GM21390 (cell line): ENCODE data around the gene GRIFIN.

Source experiments
- ATAC-seq: cut with Tn5 transposase; IDR thresholded peaks from one replicate; pipeline ENCODE4 v1.9.1; 2021; ENCODE audit not compliant: unreplicated experiment

The GRIFIN gene

DNA sequence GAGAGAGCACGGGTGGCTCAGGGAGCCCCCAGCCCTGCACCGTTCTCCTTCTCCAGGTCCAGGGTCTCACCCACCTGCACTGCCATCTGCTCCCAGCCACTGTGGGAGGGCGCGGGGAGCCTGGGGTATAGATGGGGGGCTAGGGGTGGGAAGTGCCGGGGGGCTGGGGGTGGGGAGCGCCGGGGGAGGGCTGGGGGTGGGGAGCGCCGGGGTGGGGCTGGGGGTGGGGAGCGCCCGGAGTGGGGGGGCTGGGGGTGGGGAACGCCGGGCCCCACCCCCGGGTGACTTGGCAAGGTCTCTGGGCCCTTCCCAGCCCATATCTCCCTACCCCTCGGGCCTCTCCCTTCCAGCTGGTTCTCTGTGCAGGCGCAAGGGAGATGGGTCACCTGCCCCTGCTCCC, at the start of gene GRIFIN:
GRIFIN (minus strand) TSS at position 101 of the 400 bp plus-strand sequence; CDS start at position 86, 15 bp downstream.
- no peak for ATAC-seq

DNA sequence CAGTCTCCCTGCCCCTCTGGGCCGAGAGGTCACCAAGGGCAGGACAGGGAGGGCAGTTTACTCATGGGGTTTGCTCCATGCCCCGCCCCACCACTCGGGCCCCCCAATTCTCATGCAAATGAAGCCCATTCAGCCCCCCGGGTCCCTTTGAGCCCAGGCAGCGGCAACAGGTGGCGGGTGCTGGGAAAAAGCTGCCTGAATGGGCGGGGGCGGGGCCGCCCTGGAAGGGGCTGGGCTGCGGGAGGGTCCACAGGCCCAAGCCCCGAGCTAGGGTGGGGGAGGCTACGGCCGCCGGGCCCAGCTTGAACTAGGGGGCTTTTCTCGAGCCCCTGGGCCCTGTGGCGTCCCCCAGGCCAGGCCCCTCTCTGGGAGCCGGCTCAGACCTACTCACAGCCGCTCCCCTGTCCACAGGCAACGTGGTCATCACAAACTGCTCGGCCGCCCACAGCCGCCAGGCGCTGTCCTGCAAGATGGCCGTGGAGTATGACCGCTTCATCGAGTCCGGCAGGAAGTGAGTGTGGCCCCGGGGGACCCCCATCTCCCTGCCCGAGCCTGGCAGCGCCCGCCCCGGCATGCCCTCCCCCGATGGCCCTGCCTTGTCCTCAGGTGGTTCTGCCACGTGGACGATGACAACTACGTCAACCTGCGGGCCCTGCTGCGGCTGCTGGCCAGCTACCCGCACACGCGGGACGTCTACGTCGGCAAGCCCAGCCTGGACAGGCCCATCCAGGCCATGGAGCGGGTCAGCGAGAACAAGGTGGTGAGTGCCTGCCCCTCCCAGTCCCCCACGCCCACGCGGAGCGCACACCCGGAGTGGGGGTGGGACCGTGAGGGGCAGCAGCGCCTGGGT, 48.8 kb upstream of the GRIFIN start:
- ATAC-seq: no peak

GRCh38 chr7:2523941-2524807, 48.0 kb upstream of the GRIFIN start:
- no peak for ATAC-seq

DNA sequence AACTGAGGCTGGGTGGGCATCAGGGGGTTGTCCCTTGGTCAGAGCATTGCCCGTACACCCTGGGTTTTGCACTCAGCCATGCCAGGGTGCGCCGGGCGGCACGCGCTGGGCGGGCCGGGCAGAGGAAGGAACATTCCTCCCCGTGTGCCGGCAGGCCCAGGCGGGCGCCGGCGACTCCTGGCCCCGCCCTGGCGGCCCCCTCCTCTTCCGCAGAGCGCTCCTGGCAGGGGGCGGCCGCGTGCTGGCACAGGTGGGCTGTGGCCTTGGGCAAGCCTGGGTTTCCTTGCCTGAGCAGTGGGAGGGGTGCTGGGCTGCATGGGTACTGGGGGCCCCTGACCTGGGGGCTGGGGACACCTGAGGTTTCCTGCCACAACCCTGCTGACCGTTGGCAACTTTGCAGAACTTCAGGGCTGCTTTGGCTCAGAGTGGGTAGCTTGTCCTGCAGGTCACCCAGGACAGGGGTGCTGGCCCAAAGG, 47.3 kb upstream of the GRIFIN start:
- ATAC-seq: no peak

DNA sequence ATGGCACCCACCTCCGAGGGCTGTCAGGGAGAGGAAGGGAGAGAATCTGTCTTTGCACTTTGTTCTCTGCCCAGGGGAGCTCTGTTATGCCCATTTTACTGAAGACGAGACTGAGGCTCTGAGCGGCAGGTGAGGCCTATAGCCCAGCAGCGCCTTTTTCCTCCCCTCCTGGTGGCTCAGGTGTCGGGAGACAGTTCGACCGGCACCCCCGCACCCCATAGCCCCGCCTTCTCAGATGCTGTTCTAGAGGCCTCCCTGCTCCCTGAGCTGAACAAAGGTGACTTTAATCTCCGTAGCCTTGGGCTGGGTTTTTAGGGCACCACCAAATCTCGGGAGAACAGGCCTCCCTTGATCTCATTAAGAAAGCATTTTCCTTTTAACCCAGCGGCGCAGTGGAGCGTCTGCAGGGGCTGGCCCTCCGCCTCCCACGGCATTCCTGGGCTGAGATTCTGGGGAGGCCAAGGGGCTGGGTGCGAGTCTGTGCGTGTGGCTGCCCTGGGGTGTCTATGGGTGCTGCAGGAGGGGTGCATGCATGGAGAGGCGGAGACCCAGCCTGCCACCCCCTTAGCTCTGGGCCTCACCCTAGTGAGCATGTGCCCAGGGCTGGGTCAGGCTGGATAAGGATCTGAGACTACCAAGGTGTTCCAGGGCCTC, 46.7 kb upstream of the GRIFIN start:
- no peak for ATAC-seq

- ATAC-seq: no peak
These were observed 45.9 kb upstream of the GRIFIN start for GRCh38 chr7:2521952-2522591.

DNA sequence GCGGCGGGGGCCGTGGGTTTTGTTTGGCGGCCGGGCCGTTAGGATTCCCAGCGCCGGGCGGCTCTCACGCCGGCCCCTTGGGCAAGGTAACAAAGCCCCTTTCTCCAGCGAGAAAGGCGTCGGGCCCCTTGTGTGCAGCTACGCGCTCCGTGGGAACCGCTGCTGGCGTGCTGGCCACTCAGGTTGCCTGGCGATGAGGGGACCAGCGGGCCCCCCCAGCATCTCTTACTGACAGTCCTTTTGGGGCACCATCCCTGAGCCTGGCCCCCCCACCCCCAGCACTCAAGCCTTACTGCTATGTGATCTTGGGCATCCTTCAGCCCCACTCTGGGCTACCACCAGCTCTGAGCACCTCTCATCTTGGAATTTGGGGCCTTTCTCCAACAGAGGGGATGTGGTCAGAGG, 45.1 kb upstream of the GRIFIN start:
- ATAC-seq: no peak

GRCh38 chr7:2520761-2521290, 44.6 kb upstream of the GRIFIN start:
- ATAC-seq: no peak

GRCh38 chr7:2520131-2520760, 44.0 kb upstream of the GRIFIN start:
- no peak for ATAC-seq

DNA sequence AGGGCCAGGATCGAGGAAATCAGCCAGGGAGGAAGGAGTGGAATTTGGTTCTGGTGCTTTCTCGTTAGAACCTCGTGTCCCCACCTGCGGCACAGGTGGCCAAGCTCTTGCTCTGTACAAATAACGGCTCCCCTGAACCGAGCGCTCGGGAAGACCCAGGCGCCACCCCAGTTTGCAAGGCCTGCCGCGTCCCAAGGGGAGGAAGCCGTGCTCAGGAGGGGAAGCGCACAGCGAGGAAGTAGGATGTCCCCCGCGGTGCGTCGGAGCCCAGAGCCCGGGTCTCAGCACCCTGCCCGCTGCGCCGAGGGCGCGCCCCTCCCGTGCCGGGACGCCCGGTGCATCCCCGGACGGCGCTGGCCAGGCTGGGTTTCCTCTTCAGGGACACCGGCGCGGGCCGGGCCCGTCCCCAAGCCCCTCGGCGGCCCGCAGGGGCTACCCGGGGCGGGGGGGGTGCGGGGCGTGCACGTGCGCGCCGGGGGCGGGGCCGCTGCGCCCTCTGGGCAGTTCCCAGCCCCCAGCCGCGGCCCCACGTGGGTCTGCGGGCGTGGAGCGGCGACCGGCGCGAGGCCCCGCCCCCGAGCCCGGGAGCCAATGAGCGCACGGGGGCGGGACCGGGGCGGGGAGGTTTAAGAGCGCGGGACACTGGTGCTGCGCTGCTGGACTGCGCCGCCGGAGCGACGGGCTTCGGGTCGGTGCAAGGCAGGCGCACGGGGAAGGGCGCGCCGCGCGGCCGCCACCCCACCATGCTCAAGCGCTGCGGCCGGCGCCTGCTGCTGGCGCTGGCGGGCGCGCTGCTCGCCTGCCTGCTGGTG, 43.1 kb upstream of the GRIFIN start, which contains the start of gene LFNG:
LFNG (plus strand) TSS at position 656 of the 812 bp plus-strand sequence; CDS start at position 744, 88 bp downstream.
- peak; percentile 84 for ATAC-seq

GRCh38 chr7:2518737-2519118, 42.5 kb upstream of the GRIFIN start:
- no peak for ATAC-seq

DNA sequence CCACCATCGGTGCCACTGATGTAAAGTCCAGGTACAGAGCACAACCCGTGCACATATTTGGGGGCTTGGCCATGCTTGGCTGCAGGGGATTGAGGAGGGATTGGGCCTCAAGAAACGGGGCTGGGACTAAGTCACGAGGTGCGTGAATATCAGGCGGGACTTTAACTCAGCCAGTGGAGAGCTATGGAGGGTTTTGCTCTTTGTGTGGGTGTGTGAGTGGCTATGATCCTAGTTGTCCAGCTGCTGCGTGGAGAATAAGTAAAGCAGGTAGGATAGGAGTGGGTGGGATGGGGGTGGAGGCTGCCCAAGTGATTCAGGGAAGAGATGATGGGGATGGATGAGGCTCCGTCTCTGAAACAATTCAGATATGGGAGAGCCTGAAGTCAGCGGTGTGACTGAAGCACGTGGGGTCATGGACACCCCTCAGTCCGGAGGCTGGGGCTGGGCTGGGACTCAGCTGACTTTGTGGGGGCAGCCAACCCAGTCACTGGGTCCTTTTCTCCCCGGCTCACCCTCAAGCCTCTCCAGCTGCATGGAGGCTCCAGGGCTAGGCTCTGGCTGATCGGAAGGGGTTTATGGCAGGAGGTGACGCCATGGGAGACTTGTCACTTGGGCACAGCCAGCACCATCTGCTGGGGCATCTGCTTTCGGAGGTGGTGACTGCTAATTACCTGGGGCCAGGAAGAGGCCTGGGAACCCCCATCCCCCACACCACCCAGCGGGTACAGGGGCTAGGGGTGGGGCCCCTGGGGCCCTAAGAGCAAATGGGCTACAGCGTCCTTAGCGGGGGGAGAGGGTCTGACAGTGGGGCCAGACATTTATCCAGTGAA, 41.7 kb upstream of the GRIFIN start:
- no peak for ATAC-seq

GRCh38 chr7:2517026-2517425, 40.8 kb upstream of the GRIFIN start:
- ATAC-seq: no peak

DNA sequence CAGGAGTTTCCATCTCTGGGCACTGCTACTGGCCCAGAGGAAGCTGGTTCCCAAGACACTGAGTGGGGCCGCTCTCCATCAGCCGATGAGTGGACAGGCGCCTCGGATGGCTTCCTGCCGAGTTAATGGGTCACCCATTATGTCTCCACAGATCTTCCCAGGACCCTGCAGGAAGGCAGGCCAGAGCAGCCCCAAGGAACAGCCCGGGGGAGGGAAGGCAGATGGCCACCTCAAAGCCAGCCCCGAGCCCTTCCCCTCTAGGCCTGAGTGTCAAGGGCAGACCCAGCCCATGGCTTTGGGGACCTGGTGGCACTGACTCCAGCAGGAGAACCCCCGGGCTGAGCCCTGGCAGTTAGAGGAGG, 40.0 kb upstream of the GRIFIN start:
- no peak for ATAC-seq

GRCh38 chr7:2515424-2516193, 39.4 kb upstream of the GRIFIN start:
- no peak for ATAC-seq

DNA sequence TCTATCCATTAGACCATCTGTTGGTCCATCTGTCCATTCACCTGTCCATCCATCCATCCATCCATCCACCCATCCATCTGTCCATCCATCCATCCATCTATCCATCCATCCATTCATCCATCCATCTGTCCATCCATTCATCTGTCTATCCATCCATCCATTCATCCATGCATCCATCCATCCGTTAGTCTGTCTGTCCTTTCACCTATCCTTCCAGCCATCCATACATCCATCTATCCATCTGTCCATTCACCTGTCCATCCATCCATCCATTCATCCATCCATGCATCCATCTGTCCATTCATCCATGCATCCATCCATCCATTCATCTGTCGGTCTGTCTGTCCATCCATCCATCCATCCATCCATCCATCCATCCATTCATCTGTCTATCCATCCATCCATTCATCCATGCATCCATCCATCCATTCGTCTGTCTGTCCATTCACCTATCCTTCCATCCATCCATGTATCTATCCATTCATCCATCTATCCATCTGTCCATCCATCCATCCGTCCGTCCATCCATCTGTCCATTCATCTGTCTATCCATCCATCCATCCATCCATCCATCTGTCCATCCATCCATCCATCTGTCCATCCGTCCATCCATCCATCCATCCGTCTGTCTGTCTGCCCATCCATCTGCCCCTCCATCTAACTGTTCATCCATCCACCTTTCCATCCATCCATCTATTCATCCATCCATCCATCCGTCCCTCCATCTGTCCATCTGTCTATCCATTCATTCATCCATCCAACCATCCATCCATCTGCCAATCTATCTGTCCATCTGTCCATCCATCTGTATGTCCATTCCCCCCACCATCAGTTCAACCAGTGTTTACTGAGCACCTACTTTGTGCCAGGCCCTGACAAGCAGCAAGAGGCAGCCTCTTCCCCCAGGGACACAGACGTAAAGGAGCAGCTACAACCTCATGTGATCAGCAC, 38.5 kb upstream of the GRIFIN start:
- ATAC-seq: no peak
